Measurements from ENCODE around the gene GRM5. TPM values are rescaled to one million over a fixed set of nuclear protein-coding genes. Genes with fewer than 3 reads are reported as not detected.

GRM5 gene
- total RNA-seq, 1 experiment from 2014 or later = not detected

- Histone ChIP-seq H3K27me3 (ENCODE audit: low read length) (no peaks in the 10 kb centered on the region), H3K4me1 (ENCODE audit: low read length) (no peaks in the 10 kb centered on the region), H3K79me2 (ENCODE audit: low read length) (no peaks in the 10 kb centered on the region), H3K9me2 (replicated peaks; ENCODE audit: insufficient read depth, low read length) (no peaks in the 10 kb centered on the region), H3K4me3 (ENCODE audit: low read length) (no peak overlapping the region), H3K27ac (ENCODE audit: low read length) (no peak overlapping the region), H3K9ac (ENCODE audit: low read length) (no peak overlapping the region), H4K20me1 (ENCODE audit: insufficient read depth, low read depth, low read length) (no peaks in the 10 kb centered on the region), H2AFZ (ENCODE audit: low read length) (no peak overlapping the region), H3K36me3 (ENCODE audit: insufficient read depth, low read length) (no peaks in the 10 kb centered on the region), H3K9me3 (ENCODE audit: low read length) (no peaks in the 10 kb centered on the region), H3K4me2 (ENCODE audit: low read depth, low read length, poor library complexity, severe bottlenecking) (no peak overlapping the region)
- DNase-seq = no peak
Measured at GRCh38 chr11:88597387-88597786, 468.4 kb downstream of the GRM5 start.

- no peak overlapping the region for H3K9ac ChIP-seq (ENCODE audit: low read length)
- no peaks in the 10 kb centered on the region for H3K9me3 ChIP-seq (ENCODE audit: low read length)
- H4K20me1 ChIP-seq (ENCODE audit: insufficient read depth, low read depth, low read length) = no peaks in the 10 kb centered on the region
- no peaks in the 10 kb centered on the region for H3K79me2 ChIP-seq (ENCODE audit: low read length)
- H3K4me1 ChIP-seq (ENCODE audit: low read length) = no peaks in the 10 kb centered on the region
- no peak overlapping the region for H3K4me2 ChIP-seq (ENCODE audit: low read depth, low read length, poor library complexity, severe bottlenecking)
- H3K9me2 ChIP-seq (replicated peaks; ENCODE audit: insufficient read depth, low read length) = no peaks in the 10 kb centered on the region
- no peak overlapping the region for H2AFZ ChIP-seq (ENCODE audit: low read length)
- no peaks in the 10 kb centered on the region for H3K36me3 ChIP-seq (ENCODE audit: insufficient read depth, low read length)
- no peak overlapping the region for H3K4me3 ChIP-seq (ENCODE audit: low read length)
- no peak overlapping the region for H3K27ac ChIP-seq (ENCODE audit: low read length)
- no peaks in the 10 kb centered on the region for H3K27me3 ChIP-seq (ENCODE audit: low read length)
- no peak for DNase-seq
Measured at GRCh38 chr11:88596786-88597185, 469.0 kb downstream of the GRM5 start.

DNA sequence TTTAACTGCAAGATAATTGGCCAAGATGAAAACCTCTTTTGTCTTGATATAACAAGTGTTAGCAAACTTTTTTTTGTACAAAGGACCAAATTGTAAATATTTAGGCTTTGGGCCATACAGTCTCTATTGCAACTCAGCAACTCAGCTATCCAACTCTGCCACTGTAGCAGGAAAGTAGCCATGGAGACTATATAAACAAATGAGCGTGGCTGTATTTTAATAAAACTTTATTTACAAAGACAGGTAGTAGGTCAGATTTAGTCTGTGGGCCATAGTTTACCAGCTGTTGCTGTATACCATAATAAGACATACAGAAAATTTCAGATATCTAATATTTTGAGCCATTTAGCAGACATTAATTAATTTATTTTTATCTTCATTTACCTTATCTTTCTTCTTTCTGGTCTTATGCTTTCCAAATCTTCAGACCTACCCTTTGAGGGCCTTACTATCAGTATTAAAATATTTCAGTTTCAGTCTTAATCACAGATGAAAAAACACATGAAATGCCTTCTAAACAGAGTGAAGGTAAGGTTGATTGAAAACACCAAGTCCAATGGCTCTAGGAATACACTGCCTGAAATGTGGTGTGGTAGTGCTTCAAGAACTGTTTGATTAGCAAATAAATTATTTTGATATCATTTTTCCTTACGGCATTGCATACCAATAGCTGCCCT lies 471.4 kb downstream of the GRM5 start:
- Histone ChIP-seq H3K79me2 (ENCODE audit: low read length) (no peaks in the 10 kb centered on the region), H3K27ac (ENCODE audit: low read length) (no peak overlapping the region), H3K36me3 (ENCODE audit: insufficient read depth, low read length) (no peaks in the 10 kb centered on the region), H3K27me3 (ENCODE audit: low read length) (no peaks in the 10 kb centered on the region), H3K9me3 (ENCODE audit: low read length) (no peaks in the 10 kb centered on the region), H4K20me1 (ENCODE audit: insufficient read depth, low read depth, low read length) (no peaks in the 10 kb centered on the region), H3K9me2 (replicated peaks; ENCODE audit: insufficient read depth, low read length) (no peaks in the 10 kb centered on the region), H2AFZ (ENCODE audit: low read length) (no peak overlapping the region), H3K4me2 (ENCODE audit: low read depth, low read length, poor library complexity, severe bottlenecking) (no peak overlapping the region), H3K4me1 (ENCODE audit: low read length) (no peaks in the 10 kb centered on the region), H3K4me3 (ENCODE audit: low read length) (no peak overlapping the region), H3K9ac (ENCODE audit: low read length) (no peak overlapping the region)
- no peak for DNase-seq

DNA sequence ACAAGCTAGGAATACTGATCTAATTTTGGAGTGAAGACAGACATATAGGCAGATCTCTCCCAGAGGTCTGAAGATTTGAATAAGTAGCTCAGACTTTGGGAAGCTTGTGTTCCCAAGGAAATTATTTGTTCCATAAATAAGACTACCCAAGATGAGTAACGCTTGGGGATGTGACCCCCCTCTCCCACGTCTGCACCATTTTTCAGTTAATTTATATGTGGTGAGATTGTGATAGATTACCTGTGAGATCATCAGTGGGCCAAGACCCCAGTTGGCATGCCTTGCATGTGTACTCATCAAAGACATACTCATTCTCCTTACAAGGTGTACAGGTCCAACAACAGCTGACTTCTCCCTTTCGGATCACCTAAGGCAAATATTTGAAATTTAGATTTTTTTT lies 475.4 kb downstream of the GRM5 start:
- Histone ChIP-seq H3K9ac (ENCODE audit: low read length) (no peak overlapping the region), H3K9me2 (replicated peaks; ENCODE audit: insufficient read depth, low read length) (no peaks in the 10 kb centered on the region), H4K20me1 (ENCODE audit: insufficient read depth, low read depth, low read length) (no peaks in the 10 kb centered on the region), H3K27ac (ENCODE audit: low read length) (no peak overlapping the region), H2AFZ (ENCODE audit: low read length) (no peak overlapping the region), H3K36me3 (ENCODE audit: insufficient read depth, low read length) (no peaks in the 10 kb centered on the region), H3K4me3 (ENCODE audit: low read length) (no peak overlapping the region), H3K9me3 (ENCODE audit: low read length) (no peaks in the 10 kb centered on the region), H3K79me2 (ENCODE audit: low read length) (no peaks in the 10 kb centered on the region), H3K4me1 (ENCODE audit: low read length) (no peaks in the 10 kb centered on the region), H3K27me3 (ENCODE audit: low read length) (no peaks in the 10 kb centered on the region), H3K4me2 (ENCODE audit: low read depth, low read length, poor library complexity, severe bottlenecking) (no peak overlapping the region)
- DNase-seq = no peak

GRCh38 chr11:88583251-88583650 lies 482.5 kb downstream of the GRM5 start:
- H3K9ac ChIP-seq (ENCODE audit: low read length) = no peak overlapping the region
- H2AFZ ChIP-seq (ENCODE audit: low read length) = no peak overlapping the region
- no peaks in the 10 kb centered on the region for H4K20me1 ChIP-seq (ENCODE audit: insufficient read depth, low read depth, low read length)
- H3K27me3 ChIP-seq (ENCODE audit: low read length) = no peaks in the 10 kb centered on the region
- H3K27ac ChIP-seq (ENCODE audit: low read length) = no peak overlapping the region
- no peaks in the 10 kb centered on the region for H3K79me2 ChIP-seq (ENCODE audit: low read length)
- no peak overlapping the region for H3K4me3 ChIP-seq (ENCODE audit: low read length)
- H3K4me2 ChIP-seq (ENCODE audit: low read depth, low read length, poor library complexity, severe bottlenecking) = no peak overlapping the region
- H3K36me3 ChIP-seq (ENCODE audit: insufficient read depth, low read length) = no peaks in the 10 kb centered on the region
- H3K4me1 ChIP-seq (ENCODE audit: low read length) = no peaks in the 10 kb centered on the region
- no peaks in the 10 kb centered on the region for H3K9me3 ChIP-seq (ENCODE audit: low read length)
- DNase-seq = no peak
- no peaks in the 10 kb centered on the region for H3K9me2 ChIP-seq (replicated peaks; ENCODE audit: insufficient read depth, low read length)

DNA sequence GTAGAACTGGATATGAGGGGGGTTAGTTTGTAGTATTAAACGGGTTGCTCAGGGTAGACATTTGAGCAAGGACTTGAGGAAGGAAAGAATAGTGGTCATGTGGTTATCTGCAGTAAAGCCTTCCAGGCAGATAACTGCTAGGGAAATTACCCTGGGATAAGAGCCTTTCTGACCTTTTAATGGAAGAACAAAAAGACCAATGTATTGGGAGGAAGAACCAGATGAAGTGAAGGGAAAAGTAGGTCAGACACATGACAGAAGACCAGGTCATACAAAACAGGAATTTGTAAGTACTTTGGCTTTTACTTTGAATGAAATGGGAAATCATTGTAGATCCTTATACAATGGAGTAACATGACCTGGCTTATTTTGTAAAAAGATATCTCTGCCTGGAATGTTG lies 486.3 kb downstream of the GRM5 start:
- H2AFZ ChIP-seq (ENCODE audit: low read length) = no peak overlapping the region
- H3K4me1 ChIP-seq (ENCODE audit: low read length) = no peaks in the 10 kb centered on the region
- no peak overlapping the region for H3K4me2 ChIP-seq (ENCODE audit: low read depth, low read length, poor library complexity, severe bottlenecking)
- H3K9me3 ChIP-seq (ENCODE audit: low read length) = no peaks in the 10 kb centered on the region
- no peaks in the 10 kb centered on the region for H4K20me1 ChIP-seq (ENCODE audit: insufficient read depth, low read depth, low read length)
- no peaks in the 10 kb centered on the region for H3K9me2 ChIP-seq (replicated peaks; ENCODE audit: insufficient read depth, low read length)
- no peaks in the 10 kb centered on the region for H3K36me3 ChIP-seq (ENCODE audit: insufficient read depth, low read length)
- H3K27ac ChIP-seq (ENCODE audit: low read length) = no peak overlapping the region
- H3K79me2 ChIP-seq (ENCODE audit: low read length) = no peaks in the 10 kb centered on the region
- no peak overlapping the region for H3K4me3 ChIP-seq (ENCODE audit: low read length)
- no peaks in the 10 kb centered on the region for H3K27me3 ChIP-seq (ENCODE audit: low read length)
- DNase-seq = no peak
- H3K9ac ChIP-seq (ENCODE audit: low read length) = no peak overlapping the region

DNA sequence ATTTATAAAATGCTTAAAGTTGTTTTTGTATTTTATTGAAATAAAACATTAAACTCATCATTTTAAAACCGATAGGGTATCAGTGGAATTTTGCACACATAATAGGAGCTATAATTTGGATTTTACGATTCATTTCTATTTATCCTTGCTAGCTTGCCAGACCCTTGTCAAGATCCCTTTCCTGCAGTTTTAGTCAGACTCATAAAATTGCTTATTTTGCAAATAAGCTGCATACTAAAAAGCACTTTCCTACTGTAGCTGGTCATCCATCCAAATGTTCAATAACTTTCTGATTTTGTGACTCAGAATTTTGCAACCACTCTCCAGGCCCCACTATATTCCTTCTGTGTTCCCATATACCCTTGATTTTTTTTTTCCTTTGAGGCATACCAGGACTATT lies 489.0 kb downstream of the GRM5 start:
- Histone ChIP-seq H3K4me3 (ENCODE audit: low read length) (no peak overlapping the region), H3K27me3 (ENCODE audit: low read length) (no peaks in the 10 kb centered on the region), H4K20me1 (ENCODE audit: insufficient read depth, low read depth, low read length) (no peaks in the 10 kb centered on the region), H3K27ac (ENCODE audit: low read length) (no peak overlapping the region), H3K9me2 (replicated peaks; ENCODE audit: insufficient read depth, low read length) (no peaks in the 10 kb centered on the region), H2AFZ (ENCODE audit: low read length) (no peak overlapping the region), H3K4me2 (ENCODE audit: low read depth, low read length, poor library complexity, severe bottlenecking) (no peak overlapping the region), H3K79me2 (ENCODE audit: low read length) (no peaks in the 10 kb centered on the region), H3K9me3 (ENCODE audit: low read length) (no peaks in the 10 kb centered on the region), H3K4me1 (ENCODE audit: low read length) (no peaks in the 10 kb centered on the region), H3K36me3 (ENCODE audit: insufficient read depth, low read length) (no peaks in the 10 kb centered on the region), H3K9ac (ENCODE audit: low read length) (no peak overlapping the region)
- DNase-seq = no peak

DNA sequence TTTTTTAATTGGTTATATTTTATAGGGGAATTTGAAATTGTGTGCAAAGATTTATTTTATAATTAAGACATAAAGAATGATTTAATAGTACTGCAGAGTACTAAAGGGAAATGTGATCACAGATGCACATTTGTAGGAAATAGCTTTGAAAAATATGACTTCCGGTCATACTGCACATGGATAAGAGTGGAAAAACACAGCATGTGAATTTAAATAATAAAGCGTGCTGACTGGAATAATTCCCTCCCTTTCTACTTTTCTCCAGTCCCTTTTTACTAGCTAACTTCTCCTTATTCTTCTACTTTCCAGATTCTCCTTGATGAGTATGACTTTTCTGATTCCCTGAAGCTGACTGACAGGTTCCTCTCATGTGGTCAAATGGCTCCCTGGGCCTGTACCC lies 489.9 kb downstream of the GRM5 start:
- no peaks in the 10 kb centered on the region for H3K79me2 ChIP-seq (ENCODE audit: low read length)
- no peak overlapping the region for H2AFZ ChIP-seq (ENCODE audit: low read length)
- H3K4me2 ChIP-seq (ENCODE audit: low read depth, low read length, poor library complexity, severe bottlenecking) = no peak overlapping the region
- no peaks in the 10 kb centered on the region for H3K9me2 ChIP-seq (replicated peaks; ENCODE audit: insufficient read depth, low read length)
- no peak for DNase-seq
- no peak overlapping the region for H3K27ac ChIP-seq (ENCODE audit: low read length)
- H4K20me1 ChIP-seq (ENCODE audit: insufficient read depth, low read depth, low read length) = no peaks in the 10 kb centered on the region
- H3K4me1 ChIP-seq (ENCODE audit: low read length) = no peaks in the 10 kb centered on the region
- H3K9ac ChIP-seq (ENCODE audit: low read length) = no peak overlapping the region
- no peak overlapping the region for H3K4me3 ChIP-seq (ENCODE audit: low read length)
- no peaks in the 10 kb centered on the region for H3K9me3 ChIP-seq (ENCODE audit: low read length)
- H3K27me3 ChIP-seq (ENCODE audit: low read length) = no peaks in the 10 kb centered on the region
- H3K36me3 ChIP-seq (ENCODE audit: insufficient read depth, low read length) = no peaks in the 10 kb centered on the region

GRCh38 chr11:88569342-88569741 lies 496.4 kb downstream of the GRM5 start:
- Histone ChIP-seq H3K27me3 (ENCODE audit: low read length) (no peaks in the 10 kb centered on the region), H3K9me2 (replicated peaks; ENCODE audit: insufficient read depth, low read length) (no peaks in the 10 kb centered on the region), H3K27ac (ENCODE audit: low read length) (no peak overlapping the region), H3K36me3 (ENCODE audit: insufficient read depth, low read length) (no peaks in the 10 kb centered on the region), H2AFZ (ENCODE audit: low read length) (no peak overlapping the region), H4K20me1 (ENCODE audit: insufficient read depth, low read depth, low read length) (no peaks in the 10 kb centered on the region), H3K4me1 (ENCODE audit: low read length) (no peaks in the 10 kb centered on the region), H3K9me3 (ENCODE audit: low read length) (no peaks in the 10 kb centered on the region), H3K4me3 (ENCODE audit: low read length) (no peak overlapping the region), H3K4me2 (ENCODE audit: low read depth, low read length, poor library complexity, severe bottlenecking) (no peak overlapping the region), H3K79me2 (ENCODE audit: low read length) (no peaks in the 10 kb centered on the region), H3K9ac (ENCODE audit: low read length) (no peak overlapping the region)
- DNase-seq = no peak
